Peyer's patch (tissue), 4 donors: Measurements from ENCODE around the gene FAM174B.

ENCODE experiments used
- CTCF ChIP-seq, 6 experiments: fragments of 450-650 bp in 4 of 6; fragments of 200-600 bp in 2 of 6; sonication (generic) in 1 of 6; IDR thresholded peaks; one replicate each; pipeline ENCODE4 v1.5.1; 2017 to 2019; ENCODE audit warnings: antibody characterized with exemption in 6 of 6, mild to moderate bottlenecking in 3 of 6, moderate library complexity in 1 of 6
- POLR2A ChIP-seq, 2 donors: fragments of 450-650 bp; IDR thresholded peaks; one replicate each; pipeline ENCODE4 v1.5.1; 2017; ENCODE audit warnings: antibody characterized with exemption in 2 of 2, mild to moderate bottlenecking in 2 of 2, moderate library complexity in 2 of 2

- TF ChIP-seq CTCF (IDR thresholded peaks at IDR 0.05), result no peak
- no peak for TF ChIP-seq POLR2A (IDR thresholded peaks at IDR 0.05)
Observed at GRCh38 chr15:92638291-92638708, 17.3 kb downstream of the FAM174B start.
